Measurements from ENCODE around the gene MRNIP.

The MRNIP gene

DNA sequence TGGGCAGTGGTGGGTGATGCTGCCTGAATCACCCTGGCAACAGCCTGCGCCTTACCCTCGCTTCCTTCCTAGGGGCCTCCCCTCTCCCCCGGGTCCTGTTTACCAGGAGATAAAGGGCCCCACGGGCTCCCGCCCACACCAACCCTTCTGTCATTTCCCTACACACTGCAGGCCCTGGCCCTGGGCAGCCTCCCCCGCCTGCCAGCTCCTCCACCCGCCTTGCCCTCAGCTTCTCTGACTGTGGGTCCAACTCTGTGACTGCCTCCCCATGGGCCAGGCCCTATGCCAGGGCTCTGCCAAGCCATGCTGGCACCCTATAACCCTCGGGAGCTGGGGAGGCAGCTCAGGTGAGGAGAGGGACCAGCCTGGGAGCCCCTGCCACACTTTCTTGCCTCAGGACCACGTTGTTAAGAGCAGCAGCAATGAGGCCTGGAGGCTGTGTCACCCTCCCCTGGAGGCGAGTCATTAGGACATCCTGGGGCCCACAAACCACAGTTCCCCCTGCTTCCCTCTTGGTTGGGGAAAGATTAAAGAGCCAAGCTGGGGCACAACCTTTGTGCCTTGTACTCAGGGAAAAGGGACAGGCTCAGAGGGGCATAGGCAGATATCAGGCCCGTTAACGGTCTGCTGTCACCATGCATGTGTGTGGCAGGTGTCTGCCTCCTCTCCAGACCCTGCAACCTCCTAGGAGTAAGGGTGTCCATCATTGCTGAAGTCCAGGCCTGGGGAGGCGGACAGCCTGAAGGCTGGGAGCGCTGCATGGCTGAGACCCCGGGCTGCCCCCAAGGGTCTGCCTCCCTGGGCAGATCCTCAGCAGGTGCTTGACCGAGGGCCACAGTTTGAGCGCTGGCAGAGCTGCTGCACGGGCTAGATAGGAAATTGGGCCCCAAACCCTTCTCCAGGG lies 54.7 kb downstream of the MRNIP start:
- no peak for DNase-seq (ENCODE audit: low read depth in 2 of 2)

- no peak for DNase-seq (ENCODE audit: low read depth in 2 of 2)
Observed at GRCh38 chr5:179802950-179803562, 55.6 kb downstream of the MRNIP start.

DNA sequence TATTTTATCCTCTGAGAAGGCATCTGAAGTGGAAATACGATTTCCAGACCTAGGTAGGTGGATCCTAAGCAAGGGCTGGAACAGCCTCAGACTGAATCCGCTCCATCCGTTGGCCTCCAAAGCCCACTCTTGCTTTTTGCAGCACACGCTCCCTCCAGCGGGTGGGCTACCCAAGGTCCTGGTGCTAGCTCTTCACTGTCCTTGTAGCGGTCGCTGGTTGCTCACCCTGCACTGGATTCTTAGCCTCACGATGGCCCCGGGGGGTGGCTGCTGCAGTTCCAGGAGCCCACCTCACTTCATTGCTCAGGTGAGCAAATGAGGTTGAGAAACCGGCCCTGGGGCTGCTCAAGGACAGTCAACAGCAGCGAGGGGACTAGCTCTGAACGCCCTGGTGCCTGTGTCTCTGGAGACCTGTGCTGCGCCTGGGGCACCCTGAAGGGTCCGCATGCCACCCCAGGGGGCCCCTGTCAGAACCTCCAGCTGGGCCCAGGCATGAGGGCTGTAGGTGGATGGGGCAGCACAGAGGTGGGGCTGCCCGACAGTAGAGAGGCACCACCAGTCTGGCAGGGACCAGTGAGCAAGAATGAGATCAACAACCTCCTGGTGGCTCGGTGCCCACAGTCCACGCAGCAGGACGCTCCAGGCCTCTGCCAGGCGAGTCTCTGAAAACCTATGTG lies 56.3 kb downstream of the MRNIP start:
- no peak for DNase-seq (ENCODE audit: low read depth in 2 of 2)

DNA sequence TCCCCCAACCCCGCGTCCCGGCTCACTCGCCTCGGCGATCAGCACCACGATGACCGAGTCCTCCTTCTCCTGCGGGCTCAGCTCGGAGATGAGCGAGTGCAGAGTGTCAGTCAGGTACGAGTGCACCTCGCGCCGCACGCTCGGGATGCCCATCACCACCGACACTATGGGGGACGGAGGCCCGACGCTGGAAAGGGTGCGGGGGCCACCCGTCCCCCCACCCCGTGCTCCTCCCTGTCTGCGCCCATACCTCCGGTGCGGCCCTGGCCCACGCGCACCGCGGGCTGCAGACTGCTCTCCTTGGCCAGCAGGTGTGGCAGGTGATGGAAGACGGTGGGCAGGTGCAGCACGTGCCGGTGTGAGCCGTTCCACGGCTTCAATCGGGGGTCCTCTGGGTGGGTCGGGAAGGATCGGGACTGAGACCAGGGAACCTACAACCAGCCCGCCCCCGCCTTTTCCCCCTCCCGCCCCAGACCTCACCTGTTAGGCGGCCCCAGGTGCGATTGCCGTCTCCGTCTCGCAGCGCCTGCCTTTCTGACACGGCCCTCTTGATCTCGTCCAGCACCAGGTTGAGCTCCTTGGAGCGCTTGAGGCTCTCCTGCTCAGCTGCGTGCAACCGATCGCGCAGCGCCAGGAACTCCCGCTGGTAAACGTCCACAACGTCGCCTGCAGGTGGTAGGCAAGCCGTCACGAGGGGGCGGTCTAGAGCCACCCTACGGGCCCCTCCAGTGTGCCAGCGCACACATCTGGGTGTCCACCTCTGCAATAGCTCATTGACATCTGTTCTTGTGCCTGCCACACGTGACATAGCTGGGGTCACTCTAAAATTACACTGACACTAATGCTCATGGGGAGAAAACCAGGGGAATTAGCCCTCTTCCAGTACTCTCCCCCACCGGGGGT lies 57.1 kb downstream of the MRNIP start:
- DNase-seq (ENCODE audit: low read depth in 2 of 2) = peak; percentile 75

- no peak for DNase-seq (ENCODE audit: low read depth in 2 of 2)
Observed at GRCh38 chr5:179800696-179801201, 57.9 kb downstream of the MRNIP start.

GRCh38 chr5:179800071-179800695 lies 58.4 kb downstream of the MRNIP start:
- no peak for DNase-seq (ENCODE audit: low read depth in 2 of 2)

GRCh38 chr5:179799644-179799973 lies 59.0 kb downstream of the MRNIP start:
- no peak for DNase-seq (ENCODE audit: low read depth in 2 of 2)

GRCh38 chr5:179798771-179799643 lies 59.6 kb downstream of the MRNIP start:
- DNase-seq (ENCODE audit: low read depth in 2 of 2) = no peak

DNA sequence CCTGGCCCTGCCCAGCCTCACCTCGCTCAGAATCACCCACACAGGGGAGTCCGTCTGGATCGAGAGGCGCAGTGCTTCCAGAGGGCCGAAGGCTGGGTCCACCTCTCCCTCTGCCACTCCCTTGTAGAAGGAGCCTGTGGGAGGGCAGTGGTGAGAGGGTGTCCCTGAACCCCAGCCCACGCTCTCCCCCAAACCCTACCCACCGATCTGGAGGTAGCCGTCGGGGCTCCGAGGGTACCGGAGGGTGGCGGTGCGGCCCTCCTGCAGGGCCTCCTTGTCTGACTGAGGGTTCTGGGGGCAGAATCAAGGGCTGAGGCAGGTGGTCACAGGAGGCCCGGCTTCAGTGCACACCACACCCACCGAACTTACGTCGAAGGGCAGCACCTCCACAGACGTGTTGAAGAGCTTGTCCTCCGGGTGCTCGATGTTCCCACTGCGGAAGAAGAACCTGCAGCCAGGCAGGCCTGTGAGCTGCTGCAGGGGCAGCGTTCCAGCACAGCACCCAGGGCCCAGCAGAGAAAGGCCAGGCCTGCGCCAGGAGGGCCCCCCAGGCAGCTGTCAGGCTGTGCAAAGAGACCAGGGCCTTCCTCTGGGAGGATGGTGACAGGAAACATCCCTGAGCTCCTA lies 60.4 kb downstream of the MRNIP start:
- DNase-seq (ENCODE audit: low read depth in 2 of 2) = no peak

GRCh38 chr5:179797741-179798140 lies 60.9 kb downstream of the MRNIP start:
- DNase-seq (ENCODE audit: low read depth in 2 of 2) = no peak

DNA sequence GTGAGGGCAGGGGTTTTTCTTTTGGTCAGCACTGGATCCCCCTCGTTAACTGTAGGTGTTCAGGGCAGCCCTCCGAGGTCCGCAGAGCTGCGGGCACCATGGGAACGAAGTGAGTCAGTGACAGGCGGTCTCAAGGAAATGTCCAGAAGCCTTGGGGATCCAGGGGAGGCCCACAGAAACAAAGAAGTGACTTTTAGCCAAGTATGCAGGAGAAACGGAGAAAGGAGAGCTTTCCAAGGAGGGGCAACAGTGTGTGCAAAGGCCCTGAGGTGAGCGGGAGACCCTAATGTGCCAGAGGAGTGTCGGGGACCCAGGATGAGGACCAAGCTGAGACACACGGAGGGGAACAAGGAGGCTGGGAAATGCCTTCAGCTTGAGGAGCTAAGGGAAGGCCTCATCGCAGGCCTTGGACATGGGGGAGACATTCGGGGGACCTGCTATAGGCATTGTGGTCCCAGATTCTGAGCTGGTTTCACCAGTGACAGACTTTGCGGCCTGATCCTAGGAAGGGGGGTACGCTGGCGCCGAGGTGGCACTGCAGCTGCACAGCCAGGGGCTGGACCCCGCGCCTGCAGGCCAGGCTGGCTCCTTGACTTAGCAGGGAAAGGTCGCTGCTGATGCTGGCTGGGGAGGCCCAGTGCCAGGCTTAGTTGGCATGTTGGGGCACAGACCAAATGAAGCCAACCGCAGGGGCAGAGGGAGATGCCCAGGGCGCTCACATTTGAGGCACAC lies 61.6 kb downstream of the MRNIP start:
- no peak for DNase-seq (ENCODE audit: low read depth in 2 of 2)

DNA sequence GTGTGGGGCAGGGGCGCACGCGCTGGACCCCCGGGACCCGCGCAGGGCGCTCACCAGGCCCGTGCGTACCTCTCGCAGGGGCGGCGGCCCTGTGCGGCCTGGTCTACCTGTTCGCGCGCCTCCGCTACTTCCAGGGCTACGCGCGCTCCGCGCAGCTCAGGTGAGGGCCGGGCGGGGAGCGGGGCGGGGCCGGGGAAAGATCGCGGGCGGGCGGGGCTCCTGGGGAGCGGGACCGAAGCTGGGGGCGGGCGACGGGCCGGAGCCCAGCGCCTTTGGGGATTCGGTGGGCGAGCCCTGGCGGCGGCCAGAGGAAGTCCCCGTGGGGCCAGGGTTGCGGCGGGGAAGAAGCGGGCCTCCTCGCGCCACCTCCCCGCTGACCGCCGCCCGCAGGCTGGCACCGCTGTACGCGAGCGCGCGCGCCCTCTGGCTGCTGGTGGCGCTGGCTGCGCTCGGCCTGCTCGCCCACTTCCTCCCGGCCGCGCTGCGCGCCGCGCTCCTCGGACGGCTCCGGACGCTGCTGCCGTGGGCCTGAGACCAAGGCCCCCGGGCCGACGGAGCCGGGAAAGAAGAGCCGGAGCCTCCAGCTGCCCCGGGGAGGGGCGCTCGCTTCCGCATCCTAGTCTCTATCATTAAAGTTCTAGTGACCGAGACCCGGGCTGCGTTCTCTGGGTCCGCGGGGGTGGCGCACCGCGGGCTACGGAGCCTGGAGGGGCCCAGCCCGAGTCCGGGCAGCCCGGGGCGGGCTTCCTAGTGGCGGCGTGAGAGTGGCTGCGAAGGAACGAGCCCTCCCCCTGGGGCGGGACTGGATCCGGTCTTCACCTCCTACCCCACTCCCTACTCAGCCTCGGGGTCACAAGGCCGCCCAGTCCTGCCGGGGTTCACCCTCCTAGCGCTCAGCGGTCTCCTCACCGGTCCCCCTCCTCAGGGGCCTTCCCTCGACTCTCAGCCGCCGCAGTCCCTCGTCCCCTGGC lies 62.5 kb downstream of the MRNIP start:
- no peak for DNase-seq (ENCODE audit: low read depth in 2 of 2)

GRCh38 chr5:179795049-179795862 lies 63.4 kb downstream of the MRNIP start:
- DNase-seq (ENCODE audit: low read depth in 2 of 2) = no peak

DNA sequence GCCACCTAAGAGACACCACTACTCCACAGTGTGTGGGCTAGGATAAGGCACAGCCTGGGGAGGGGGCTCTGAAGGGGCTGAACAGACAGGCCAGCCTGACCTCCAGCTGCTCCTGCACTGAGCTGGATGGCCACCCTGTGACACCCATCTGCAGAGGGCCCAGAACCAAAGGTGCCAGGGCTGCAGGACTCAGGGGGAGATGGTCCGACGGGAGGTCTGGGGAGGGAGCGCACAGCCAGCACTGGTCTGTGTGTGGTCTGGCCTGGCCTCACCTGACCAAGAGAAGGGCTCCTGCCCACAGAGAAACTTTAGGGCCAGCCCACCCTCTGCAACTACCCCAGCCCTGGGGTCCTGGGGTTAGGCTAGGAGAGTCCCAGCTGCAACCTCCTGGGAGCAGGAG lies 64.0 kb downstream of the MRNIP start:
- no peak for DNase-seq (ENCODE audit: low read depth in 2 of 2)

- DNase-seq (ENCODE audit: low read depth in 2 of 2) = no peak
Observed at GRCh38 chr5:179794171-179794570, 64.4 kb downstream of the MRNIP start.

DNA sequence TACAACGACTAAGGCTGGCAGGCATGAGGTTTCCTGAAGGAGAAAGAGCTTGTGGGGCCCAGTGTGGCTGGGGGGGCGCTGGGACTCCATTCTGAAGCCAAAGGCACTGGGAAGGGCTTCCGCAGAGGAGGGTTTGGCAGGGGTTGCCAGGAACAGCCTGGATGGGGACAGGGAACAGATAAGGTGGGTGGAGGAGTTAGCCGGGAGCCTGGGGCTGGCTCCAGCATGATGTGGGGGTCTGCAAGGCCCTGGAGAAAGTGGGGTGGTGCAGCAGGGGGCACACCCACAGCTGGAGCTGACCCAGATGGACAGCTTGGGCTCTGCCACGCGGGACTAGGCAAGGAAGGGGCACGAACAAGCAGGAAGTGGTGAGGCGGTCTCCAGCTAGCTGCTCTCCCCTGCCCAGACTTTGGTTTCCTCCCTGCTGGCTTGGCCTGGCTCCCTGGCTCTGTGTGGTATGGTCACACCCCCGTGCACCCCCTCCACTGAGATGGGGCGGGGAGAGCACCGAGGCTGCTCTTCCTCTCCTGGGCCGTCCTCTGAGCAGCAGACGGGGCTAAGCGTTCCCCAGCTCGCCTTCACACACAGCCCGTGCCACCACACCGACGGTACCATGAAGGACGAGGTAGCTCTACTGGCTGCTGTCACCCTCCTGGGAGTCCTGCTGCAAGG lies 65.0 kb downstream of the MRNIP start, which contains the start of gene LTC4S:
Gene LTC4S (plus strand): TSS at position 519 of the 672 bp plus-strand sequence. CDS start 95 bp downstream, at position 614.
- DNase-seq (ENCODE audit: low read depth in 2 of 2) = no peak
